IPS DF 6.9 (cell line): Measurements from ENCODE around the gene ARMH3.
"Not testable (repeated sequence)": the region's sequence is repeated elsewhere in the genome, so short reads cannot be mapped to it uniquely, and the experiment has no call there.

Experiments used
- DNase-seq: peaks from one replicate; pipeline ENCODE4 v3.0.0-alpha.2; 2013; ENCODE audit warnings: low read depth, low spot score
- H3K27ac ChIP-seq: one replicate; pipeline ENCODE4 v1.5.1; 2013; ENCODE audit warnings: low read length, control low read depth
- H3K27me3 ChIP-seq: 2 replicates; pipeline ENCODE4 v1.6.1; 2013; ENCODE audit warnings: mild to moderate bottlenecking, low read length; ENCODE audit not compliant: control insufficient read depth, insufficient read depth
- H3K36me3 ChIP-seq: 2 replicates; pipeline ENCODE4 v1.6.1; 2013; ENCODE audit warnings: low read length; ENCODE audit not compliant: control insufficient read depth, insufficient read depth
- H3K4me1 ChIP-seq: 2 replicates; pipeline ENCODE4 v1.6.1; 2013; ENCODE audit warnings: low read length; ENCODE audit not compliant: control insufficient read depth, insufficient read depth
- H3K4me3 ChIP-seq: 2 replicates; pipeline ENCODE4 v1.5.1; 2013; ENCODE audit warnings: mild to moderate bottlenecking, low read length
- H3K9me3 ChIP-seq: 2 replicates; pipeline ENCODE4 v1.6.1; 2013; ENCODE audit warnings: low read length, inconsistent platforms; ENCODE audit not compliant: control insufficient read depth, insufficient read depth
- WGBS: extraction: QIAGEN DNeasy Blood & Tissue Kit; methylation state at CpG from one replicate; pipeline ENCODE4 v1.1.7; 2013; ENCODE audit warnings: mixed read lengths, missing lambda C conversion rate; ENCODE audit not compliant: insufficient read length, insufficient coverage; 5-methylcytosine and 5-hydroxymethylcytosine counted together

ARMH3 gene

DNA sequence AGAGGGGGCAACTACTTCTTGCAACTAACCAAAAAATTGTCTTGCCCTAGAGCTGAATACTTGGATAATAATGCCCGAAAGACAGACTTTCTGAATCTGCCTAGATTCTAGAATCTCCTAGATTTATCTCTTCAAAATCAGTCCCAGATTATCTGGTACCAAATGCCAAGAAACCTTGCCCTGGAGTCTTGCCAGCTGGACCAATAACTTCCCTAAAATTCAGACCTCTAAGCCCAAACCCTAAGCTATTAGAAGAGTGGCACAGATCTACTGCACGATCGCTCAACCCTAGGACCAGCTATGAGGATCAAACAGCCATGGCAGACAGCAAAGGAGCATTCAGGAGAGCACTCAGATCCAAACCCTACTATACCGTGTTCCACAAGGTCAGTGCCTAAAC lies 45.0 kb downstream of the ARMH3 start:
- H3K4me1 ChIP-seq, result no peaks in the 10 kb centered on the region
- H3K27ac ChIP-seq, result no peak overlapping the region
- H3K4me3 ChIP-seq, result no peak overlapping the region
- H3K9me3 ChIP-seq, result no peaks in the 10 kb centered on the region
- WGBS, result no CpG with 5 or more reads among the region's 4 CpGs
- H3K36me3 ChIP-seq, result no peaks in the 10 kb centered on the region
- no peak for DNase-seq
- H3K27me3 ChIP-seq, result no peaks in the 10 kb centered on the region

DNA sequence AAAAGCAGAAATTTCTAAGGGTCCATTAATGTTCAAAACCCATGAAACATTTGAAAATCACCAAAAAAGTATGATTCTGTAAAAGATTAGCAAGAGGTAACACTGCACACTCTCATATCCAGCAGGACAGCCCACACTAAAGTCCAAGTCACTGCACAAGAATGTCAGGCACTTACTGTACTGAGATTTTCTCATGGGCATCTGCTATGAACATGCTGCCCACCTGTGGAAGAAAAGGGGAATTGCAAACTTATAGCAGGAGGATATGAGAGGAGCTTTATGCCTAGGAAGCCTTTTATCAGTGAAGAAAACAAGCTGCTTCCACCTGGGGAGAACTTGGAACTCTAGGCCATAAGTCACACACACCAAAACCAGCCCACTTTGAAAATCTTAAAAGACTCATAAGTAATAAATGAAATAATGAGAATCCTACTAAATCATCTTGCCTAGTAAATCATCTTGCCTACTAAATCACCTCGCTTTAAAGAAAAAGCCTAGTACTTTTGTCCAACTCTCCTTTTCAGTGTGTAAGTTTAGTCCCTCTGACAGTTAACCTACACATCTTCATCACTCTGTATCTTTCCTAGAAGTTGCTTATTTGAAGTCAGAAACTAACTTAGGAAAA lies 46.1 kb downstream of the ARMH3 start:
- H3K4me1 ChIP-seq, result no peaks in the 10 kb centered on the region
- H3K27ac ChIP-seq, result no peak overlapping the region
- H3K9me3 ChIP-seq, result no peaks in the 10 kb centered on the region
- H3K4me3 ChIP-seq, result no peak overlapping the region
- no peaks in the 10 kb centered on the region for H3K36me3 ChIP-seq
- DNase-seq, result peak; percentile 37
- no peaks in the 10 kb centered on the region for H3K27me3 ChIP-seq
- WGBS, result no CpG with 5 or more reads among the region's 1 CpG

DNA sequence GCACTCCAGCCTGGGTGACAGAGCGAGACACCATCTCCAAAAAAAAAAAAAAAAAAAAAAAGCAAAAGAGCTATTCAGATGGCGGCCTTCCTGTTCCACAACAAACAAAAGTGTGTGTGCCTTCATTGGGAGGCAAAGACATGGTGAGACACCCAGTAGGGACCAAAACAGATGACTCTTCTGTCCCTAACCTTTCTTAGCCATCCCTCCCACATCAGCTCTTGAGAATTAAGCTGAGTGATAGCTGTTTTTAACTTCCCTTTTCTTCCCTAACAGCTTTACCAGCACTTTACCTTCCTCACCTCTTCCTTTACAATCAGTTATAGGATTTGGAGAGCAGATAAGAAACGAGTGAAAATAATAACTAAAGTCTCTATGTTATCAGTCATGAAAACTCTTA lies 48.2 kb downstream of the ARMH3 start:
- no peaks in the 10 kb centered on the region for H3K4me1 ChIP-seq
- H3K36me3 ChIP-seq, result no peaks in the 10 kb centered on the region
- no peaks in the 10 kb centered on the region for H3K9me3 ChIP-seq
- DNase-seq, result no peak
- no peak overlapping the region for H3K4me3 ChIP-seq
- no peaks in the 10 kb centered on the region for H3K27me3 ChIP-seq
- no CpG with 5 or more reads among the region's 3 CpGs for WGBS
- no peak overlapping the region for H3K27ac ChIP-seq

DNA sequence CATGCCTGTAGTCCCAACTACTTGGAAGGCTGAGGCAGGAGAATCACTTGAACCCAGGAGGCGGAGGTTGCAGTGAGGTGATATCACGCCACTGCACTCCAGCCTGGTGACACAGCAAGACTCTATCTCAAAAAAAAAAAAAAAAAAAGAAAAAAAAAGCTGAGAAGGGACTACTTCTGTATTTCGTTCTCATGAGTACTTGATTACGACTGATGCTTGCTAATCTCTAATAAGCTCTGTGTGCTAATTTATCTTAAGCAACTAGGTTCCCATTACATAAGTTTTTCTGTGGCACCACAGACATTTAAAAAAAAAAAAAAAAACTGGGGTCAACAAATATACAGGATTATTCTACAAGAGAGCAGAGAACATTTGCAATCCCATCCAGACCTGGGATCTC lies 48.9 kb downstream of the ARMH3 start:
- not testable (repeated sequence) for H3K9me3 ChIP-seq, H3K4me3 ChIP-seq, DNase-seq, H3K27me3 ChIP-seq, H3K27ac ChIP-seq, H3K4me1 ChIP-seq, H3K36me3 ChIP-seq
- whole genome bisulfite sequencing, result no CpG with 5 or more reads among the region's 4 CpGs

DNA sequence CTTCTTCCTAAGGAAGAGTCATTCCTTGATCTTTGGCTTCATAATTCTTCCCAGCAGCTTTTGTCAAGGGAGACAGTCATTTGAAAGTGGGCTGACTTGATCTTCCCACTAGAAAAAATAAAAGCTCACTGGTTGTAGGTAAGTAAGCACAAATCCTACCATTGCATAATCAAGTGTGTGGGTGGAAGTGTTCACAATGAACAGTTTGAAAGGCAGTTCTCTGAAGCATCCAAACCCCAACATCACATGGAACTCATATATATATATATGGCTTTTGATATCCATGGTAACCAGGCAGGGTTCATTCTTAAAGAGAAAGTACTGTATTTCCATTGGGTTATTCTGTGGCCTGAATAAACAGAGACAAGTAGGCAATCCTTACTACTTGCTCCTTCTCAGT lies 51.6 kb downstream of the ARMH3 start:
- Histone ChIP-seq H3K36me3 (no peaks in the 10 kb centered on the region), H3K4me3 (no peak overlapping the region), H3K9me3 (no peaks in the 10 kb centered on the region), H3K4me1 (no peaks in the 10 kb centered on the region), H3K27me3 (no peaks in the 10 kb centered on the region), H3K27ac (no peak overlapping the region)
- DNase-seq, result no peak

DNA sequence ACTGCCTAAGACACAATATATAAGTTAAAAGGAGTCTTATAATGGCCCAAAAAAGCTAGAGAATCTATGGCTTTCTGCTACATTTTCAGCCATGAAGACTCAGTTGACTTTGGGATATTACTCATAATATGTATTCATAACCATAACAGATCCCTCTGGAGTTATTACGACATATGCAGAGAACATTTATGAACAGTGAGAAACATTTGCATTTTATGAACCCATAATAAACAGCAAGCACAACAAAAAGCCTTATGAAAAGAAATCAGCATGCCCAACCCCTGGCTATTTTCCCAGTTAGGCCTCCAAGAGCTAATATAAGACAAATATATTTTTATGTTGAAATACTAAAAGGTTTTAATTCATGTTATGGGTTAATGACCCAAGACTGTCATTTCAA lies 52.4 kb downstream of the ARMH3 start:
- H3K9me3 ChIP-seq, result no peaks in the 10 kb centered on the region
- no CpG with 5 or more reads among the region's 1 CpG for WGBS
- no peaks in the 10 kb centered on the region for H3K4me1 ChIP-seq
- no peak overlapping the region for H3K27ac ChIP-seq
- H3K4me3 ChIP-seq, result no peak overlapping the region
- no peaks in the 10 kb centered on the region for H3K27me3 ChIP-seq
- no peaks in the 10 kb centered on the region; the same call in 1 of the 2 replicates for H3K36me3 ChIP-seq
- DNase-seq, result no peak

DNA sequence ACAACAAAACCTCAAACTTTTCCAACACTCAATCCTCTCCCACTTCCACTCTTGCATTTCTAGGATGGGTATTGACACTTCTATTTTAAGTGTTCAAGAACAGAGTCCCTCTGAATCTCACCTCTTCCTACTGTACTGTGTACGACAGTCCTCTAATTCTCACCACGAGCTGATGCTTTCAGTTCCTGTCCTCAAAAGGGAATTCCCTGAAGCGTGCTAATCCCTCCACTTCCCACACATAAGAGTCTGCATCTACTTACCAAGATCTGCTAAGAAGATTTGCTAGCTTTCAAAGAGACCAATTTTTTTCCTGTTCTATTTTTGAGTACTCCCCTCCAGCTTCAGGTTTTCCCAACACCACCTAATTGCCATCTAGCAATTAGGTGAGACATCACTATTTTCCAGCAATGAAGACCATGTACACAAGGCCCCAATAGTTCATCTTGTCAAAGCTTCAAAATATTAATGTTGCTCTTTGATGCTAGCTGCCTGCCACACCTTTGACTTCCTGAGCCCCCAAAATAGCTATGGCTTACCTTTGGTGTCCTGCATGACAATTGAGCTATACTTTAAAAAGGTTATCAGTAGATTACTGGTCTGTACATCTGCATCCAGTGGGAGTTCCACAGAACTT lies 54.4 kb downstream of the ARMH3 start:
- H3K27me3 ChIP-seq, result no peaks in the 10 kb centered on the region
- no peak overlapping the region for H3K4me3 ChIP-seq
- no peaks in the 10 kb centered on the region for H3K9me3 ChIP-seq
- no peaks in the 10 kb centered on the region; the same call in 1 of the 2 replicates for H3K36me3 ChIP-seq
- no peaks in the 10 kb centered on the region for H3K4me1 ChIP-seq
- no CpG with 5 or more reads among the region's 3 CpGs for WGBS
- no peak overlapping the region for H3K27ac ChIP-seq
- no peak for DNase-seq

DNA sequence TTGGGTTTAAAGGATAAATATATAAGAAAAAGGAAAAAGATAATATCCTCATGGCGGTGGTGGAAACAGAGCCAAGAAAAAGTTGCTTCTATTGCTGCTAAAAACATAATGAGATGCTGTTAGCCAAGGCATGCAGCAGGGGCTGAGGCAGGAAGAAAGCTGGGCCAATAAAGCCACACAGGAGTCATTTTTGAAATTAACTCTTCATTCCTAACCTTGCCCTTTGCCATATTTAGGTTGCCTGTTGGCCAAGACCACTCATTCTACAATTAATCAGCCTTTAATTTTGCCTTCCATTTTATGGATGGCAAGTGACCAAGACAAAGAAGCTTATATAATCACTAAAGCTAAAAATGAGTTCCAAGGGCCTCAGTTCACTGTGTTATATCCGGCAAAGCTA lies 58.2 kb downstream of the ARMH3 start:
- Histone ChIP-seq H3K27me3 (no peaks in the 10 kb centered on the region), H3K36me3 (no peaks in the 10 kb centered on the region; the same call in 1 of the 2 replicates), H3K4me1 (no peaks in the 10 kb centered on the region), H3K27ac (no peak overlapping the region), H3K4me3 (no peak overlapping the region), H3K9me3 (no peaks in the 10 kb centered on the region)
- DNase-seq, result no peak
- WGBS, result no CpG with 5 or more reads among the region's 2 CpGs

DNA sequence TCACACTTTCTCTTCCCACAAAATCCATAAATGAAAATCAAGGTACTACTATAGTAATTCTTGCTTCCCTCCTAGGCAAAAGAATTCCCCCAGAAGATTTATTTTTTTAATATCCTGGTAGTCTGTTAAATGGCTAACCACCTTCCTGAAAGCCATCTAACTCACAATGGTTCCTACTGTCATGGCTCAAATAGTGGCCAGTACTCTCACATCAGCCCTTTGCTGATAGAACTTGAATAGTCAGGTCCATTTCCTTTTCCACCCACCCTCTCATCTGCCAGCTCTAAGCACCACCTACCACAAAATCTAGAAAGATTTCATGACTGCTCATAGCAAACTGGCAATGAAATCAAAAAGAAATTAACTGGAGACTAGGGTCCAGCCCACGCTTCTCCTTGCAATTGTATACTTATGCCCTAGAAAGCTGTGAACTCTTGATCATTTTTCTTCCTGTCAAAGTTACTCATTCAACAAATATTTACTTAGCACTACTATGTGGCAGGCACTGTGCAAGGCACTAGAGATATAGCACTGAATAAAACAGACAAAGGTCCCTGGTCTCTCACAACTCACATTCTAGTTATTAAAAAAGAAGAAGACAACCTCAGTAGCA lies 60.4 kb downstream of the ARMH3 start:
- no CpG with 5 or more reads among the region's 1 CpG for WGBS
- Histone ChIP-seq H3K9me3 (no peaks in the 10 kb centered on the region), H3K36me3 (no peaks in the 10 kb centered on the region; the same call in 1 of the 2 replicates), H3K27ac (no peak overlapping the region), H3K4me3 (no peak overlapping the region), H3K27me3 (no peaks in the 10 kb centered on the region), H3K4me1 (no peaks in the 10 kb centered on the region)
- DNase-seq, result no peak

DNA sequence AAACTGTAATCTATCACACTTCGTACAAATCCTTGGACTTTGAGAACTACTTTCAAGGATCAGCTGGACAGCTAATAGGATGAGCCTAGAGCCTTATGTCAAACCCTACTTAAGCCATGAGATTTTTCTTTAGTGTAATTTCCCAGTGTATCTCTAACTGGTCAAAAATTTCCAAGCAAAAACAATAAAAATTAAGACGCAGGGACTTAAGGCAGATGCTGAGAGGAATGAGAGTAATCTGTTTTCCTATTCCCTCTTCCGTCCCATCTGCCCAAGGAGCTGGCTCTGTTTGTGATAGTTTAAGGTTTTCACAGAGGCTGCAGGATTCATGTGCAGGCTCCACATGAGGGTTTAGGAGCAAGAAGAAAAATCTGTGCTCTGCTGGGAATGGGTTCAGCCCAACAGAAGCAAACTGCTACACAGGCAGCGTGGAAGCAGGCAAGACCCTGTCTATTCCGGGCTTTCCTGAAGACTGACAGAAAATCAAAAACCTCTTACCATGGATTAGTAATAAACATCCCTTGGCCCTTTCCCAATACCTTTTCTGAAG lies 62.2 kb downstream of the ARMH3 start:
- Histone ChIP-seq H3K4me3 (no peak overlapping the region), H3K27me3 (no peaks in the 10 kb centered on the region), H3K27ac (no peak overlapping the region), H3K36me3 (no peaks in the 10 kb centered on the region; the same call in 1 of the 2 replicates), H3K9me3 (no peaks in the 10 kb centered on the region), H3K4me1 (no peaks in the 10 kb centered on the region)
- no peak for DNase-seq
- WGBS, result no CpG with 5 or more reads among the region's 5 CpGs
